ENCODE data around the gene SLC1A2.

SLC1A2 gene

DNA sequence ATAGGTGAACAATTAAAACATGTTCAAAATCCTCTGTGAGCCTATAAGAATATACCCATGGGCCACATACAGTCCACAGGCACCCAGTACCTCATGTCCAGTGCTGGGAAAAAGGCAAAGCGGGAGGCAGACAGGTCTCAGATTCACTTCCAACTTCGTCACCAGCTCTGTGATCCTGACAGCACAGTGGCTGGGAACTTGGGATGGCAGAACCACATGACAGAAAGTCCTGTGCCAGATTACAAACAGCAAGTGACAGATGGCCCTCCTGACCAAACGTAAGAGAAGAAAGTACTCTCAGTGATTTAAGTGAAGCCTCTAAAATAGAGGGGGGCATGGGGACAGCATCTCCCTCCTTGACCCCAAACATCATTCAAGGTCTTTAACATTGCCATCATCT, 5.8 kb downstream of the SLC1A2 start:
- H3K27ac ChIP-seq (ENCODE audit: low read depth, low read length) = no peak overlapping the region
- H3K36me3 ChIP-seq (ENCODE audit: control insufficient read depth, insufficient read depth, low read length) = no peaks in the 10 kb centered on the region
- H3K27me3 ChIP-seq (ENCODE audit: control insufficient read depth, insufficient read depth, low read length) = peaks cover 48% of the 10 kb centered on the region
- no peaks in the 10 kb centered on the region for H3K4me1 ChIP-seq (ENCODE audit: control insufficient read depth, insufficient read depth, low read length)
- no peak overlapping the region for H3K4me3 ChIP-seq (ENCODE audit: low read depth, low read length)
- no peaks in the 10 kb centered on the region for H3K9me3 ChIP-seq (ENCODE audit: control insufficient read depth, insufficient read depth, low read depth, low read length)
- H3K9ac ChIP-seq (ENCODE audit: low read length) = no peak overlapping the region

DNA sequence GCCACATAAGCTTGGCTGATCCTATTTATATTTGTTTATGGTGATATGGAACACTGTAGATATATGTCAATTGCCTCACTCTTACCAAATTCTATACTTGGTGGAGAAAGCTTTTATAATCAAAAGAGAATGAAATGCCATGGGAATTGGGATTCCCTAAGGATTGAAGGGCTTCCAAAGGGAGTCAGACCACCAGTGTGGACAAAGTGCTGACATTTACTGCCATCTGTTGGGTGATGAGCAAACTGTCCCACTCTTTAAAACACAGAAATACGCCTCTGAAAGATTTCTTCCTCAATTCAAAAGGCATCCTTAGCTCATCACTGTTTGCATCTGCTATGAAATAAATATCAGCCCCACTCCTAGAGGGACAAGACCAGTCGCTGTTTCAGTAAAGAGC, 7.1 kb downstream of the SLC1A2 start:
- Histone ChIP-seq H3K9me3 (ENCODE audit: control insufficient read depth, insufficient read depth, low read depth, low read length) (no peaks in the 10 kb centered on the region), H3K27me3 (ENCODE audit: control insufficient read depth, insufficient read depth, low read length) (peaks cover 35% of the 10 kb centered on the region), H3K4me1 (ENCODE audit: control insufficient read depth, insufficient read depth, low read length) (no peaks in the 10 kb centered on the region), H3K9ac (ENCODE audit: low read length) (no peak overlapping the region), H3K4me3 (ENCODE audit: low read depth, low read length) (no peak overlapping the region), H3K36me3 (ENCODE audit: control insufficient read depth, insufficient read depth, low read length) (no peaks in the 10 kb centered on the region), H3K27ac (ENCODE audit: low read depth, low read length) (no peak overlapping the region)

DNA sequence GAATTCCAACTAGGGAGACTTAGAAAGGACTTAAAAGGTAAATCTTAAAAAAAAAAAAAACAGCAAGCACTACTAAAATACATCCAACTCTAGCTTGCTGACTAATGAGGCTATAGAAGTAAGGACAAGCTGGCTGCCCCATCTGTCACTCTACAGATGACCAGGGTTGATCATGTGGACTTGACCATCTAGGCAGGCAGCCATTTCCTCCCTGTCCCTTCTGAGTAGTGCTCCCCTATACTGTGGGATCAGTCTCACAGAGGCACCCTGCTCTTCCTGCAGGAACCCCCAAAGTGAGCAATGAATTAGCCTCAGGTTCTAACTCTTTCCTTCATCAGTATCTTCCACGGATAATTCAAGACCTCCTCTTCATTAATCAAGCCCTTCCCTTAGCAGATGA, 12.3 kb downstream of the SLC1A2 start:
- Histone ChIP-seq H3K27ac (ENCODE audit: low read depth, low read length) (no peak overlapping the region), H3K9me3 (ENCODE audit: control insufficient read depth, insufficient read depth, low read depth, low read length) (no peaks in the 10 kb centered on the region), H3K36me3 (ENCODE audit: control insufficient read depth, insufficient read depth, low read length) (no peaks in the 10 kb centered on the region), H3K4me1 (ENCODE audit: control insufficient read depth, insufficient read depth, low read length) (peaks cover 8% of the 10 kb centered on the region; the same call in 1 of the 2 replicates), H3K27me3 (ENCODE audit: control insufficient read depth, insufficient read depth, low read length) (no peaks in the 10 kb centered on the region), H3K4me3 (ENCODE audit: low read depth, low read length) (no peak overlapping the region), H3K9ac (ENCODE audit: low read length) (no peak overlapping the region)

DNA sequence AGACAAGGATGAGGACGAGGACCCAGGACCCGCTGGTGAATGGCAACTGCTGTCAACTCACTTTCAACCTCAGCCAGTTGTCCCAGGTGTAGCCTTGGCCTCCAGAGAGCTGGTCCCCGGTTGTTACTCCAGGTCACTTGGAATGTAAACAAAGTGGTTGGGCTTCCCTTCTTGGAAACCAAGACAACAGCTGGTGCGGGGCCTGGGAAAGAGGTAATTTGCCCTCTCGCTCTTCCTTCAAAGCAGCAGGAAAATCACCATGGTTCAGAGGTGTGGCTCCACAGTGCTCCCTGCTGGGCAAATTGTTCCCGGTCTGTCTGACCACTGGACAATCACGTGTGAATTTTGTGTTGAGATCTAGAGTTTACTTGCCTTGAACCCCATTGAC, 15.0 kb downstream of the SLC1A2 start:
- no peaks in the 10 kb centered on the region; the same call in 1 of the 2 replicates for H3K9me3 ChIP-seq (ENCODE audit: control insufficient read depth, insufficient read depth, low read depth, low read length)
- no peaks in the 10 kb centered on the region for H3K36me3 ChIP-seq (ENCODE audit: control insufficient read depth, insufficient read depth, low read length)
- peaks cover 8% of the 10 kb centered on the region; the same call in 1 of the 2 replicates for H3K4me1 ChIP-seq (ENCODE audit: control insufficient read depth, insufficient read depth, low read length)
- H3K4me3 ChIP-seq (ENCODE audit: low read depth, low read length) = no peak overlapping the region
- no peak overlapping the region for H3K9ac ChIP-seq (ENCODE audit: low read length)
- no peaks in the 10 kb centered on the region for H3K27me3 ChIP-seq (ENCODE audit: control insufficient read depth, insufficient read depth, low read length)
- H3K27ac ChIP-seq (ENCODE audit: low read depth, low read length) = no peak overlapping the region

DNA sequence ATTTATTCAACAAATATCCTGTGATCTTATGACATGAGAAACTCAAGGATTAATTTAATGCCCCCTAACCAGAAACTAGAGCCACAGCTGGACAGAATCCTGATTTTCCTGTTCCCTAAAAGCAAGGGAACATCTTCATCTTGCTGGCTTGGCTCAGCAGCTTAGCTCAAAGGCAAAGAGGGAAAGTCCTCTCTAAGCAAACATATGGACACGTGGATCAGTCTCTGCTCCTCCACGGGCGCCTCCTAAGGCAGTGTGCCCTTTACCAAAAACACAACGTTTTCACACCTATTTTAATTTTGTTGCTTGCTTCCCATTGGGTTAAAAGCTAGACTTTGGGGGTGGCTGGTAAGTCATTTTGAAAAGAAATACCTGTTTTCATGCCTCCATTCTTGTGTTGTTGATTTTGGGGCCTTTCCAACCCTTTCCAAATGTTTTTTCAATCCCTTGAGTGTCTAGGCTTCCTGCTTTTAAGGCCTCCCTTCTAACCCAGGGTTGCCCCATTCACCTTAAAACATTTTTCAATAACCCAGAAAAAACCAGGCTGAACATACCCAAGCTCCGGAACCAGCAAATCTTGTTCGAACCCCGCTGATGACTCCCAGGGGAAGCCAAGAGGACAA, 15.5 kb downstream of the SLC1A2 start:
- Histone ChIP-seq H3K9ac (ENCODE audit: low read length) (no peak overlapping the region), H3K9me3 (ENCODE audit: control insufficient read depth, insufficient read depth, low read depth, low read length) (no peaks in the 10 kb centered on the region; the same call in 1 of the 2 replicates), H3K36me3 (ENCODE audit: control insufficient read depth, insufficient read depth, low read length) (no peaks in the 10 kb centered on the region), H3K27me3 (ENCODE audit: control insufficient read depth, insufficient read depth, low read length) (no peaks in the 10 kb centered on the region), H3K4me1 (ENCODE audit: control insufficient read depth, insufficient read depth, low read length) (peaks cover 8% of the 10 kb centered on the region; the same call in 1 of the 2 replicates), H3K27ac (ENCODE audit: low read depth, low read length) (no peak overlapping the region), H3K4me3 (ENCODE audit: low read depth, low read length) (no peak overlapping the region)

DNA sequence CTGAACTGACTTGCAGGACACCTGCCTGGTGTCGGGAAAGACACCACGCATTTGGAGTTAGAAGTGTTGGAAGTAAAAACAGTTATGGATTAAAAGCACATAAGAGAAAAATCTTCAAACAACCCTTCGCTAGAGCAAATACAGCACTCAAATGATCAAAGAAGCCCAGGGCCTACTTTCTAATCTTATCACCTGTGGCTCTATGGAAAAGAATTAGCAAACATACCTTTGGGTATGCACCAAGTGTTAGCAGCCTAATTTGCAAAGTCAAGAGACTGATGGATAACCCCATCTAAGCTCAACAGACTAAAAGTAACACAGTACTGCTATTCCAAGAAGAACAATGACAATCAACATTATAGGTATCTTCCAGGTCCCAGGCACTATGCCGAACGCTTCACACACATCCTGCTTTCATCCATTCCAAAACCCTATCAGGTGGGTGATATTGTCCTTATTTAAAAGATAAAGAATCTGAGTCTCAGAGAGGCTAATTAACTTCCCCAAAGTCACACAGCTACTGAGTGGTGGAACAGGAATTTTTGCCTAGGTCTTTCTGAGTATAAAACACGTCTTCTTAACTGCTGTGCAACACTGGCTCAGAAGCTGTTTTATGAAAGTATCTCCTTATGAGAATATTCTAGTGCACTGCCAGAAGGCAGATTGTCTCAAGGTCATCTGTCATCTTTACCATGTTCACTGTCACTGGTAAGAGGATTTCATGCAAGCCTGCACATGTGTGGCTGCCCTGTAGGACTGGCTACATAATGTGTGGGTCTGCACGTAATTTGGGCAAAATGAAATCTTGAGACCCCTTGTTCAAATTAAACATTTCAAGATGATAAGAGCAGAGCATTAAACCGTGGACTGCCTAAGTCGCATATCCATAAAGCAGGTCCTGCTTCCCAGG, 16.4 kb downstream of the SLC1A2 start:
- no peak overlapping the region for H3K4me3 ChIP-seq (ENCODE audit: low read depth, low read length)
- H3K4me1 ChIP-seq (ENCODE audit: control insufficient read depth, insufficient read depth, low read length) = peaks cover 8% of the 10 kb centered on the region; the same call in 1 of the 2 replicates
- H3K36me3 ChIP-seq (ENCODE audit: control insufficient read depth, insufficient read depth, low read length) = no peaks in the 10 kb centered on the region
- H3K9me3 ChIP-seq (ENCODE audit: control insufficient read depth, insufficient read depth, low read depth, low read length) = no peaks in the 10 kb centered on the region; the same call in 1 of the 2 replicates
- H3K27me3 ChIP-seq (ENCODE audit: control insufficient read depth, insufficient read depth, low read length) = no peaks in the 10 kb centered on the region
- H3K27ac ChIP-seq (ENCODE audit: low read depth, low read length) = no peak overlapping the region
- no peak overlapping the region for H3K9ac ChIP-seq (ENCODE audit: low read length)

DNA sequence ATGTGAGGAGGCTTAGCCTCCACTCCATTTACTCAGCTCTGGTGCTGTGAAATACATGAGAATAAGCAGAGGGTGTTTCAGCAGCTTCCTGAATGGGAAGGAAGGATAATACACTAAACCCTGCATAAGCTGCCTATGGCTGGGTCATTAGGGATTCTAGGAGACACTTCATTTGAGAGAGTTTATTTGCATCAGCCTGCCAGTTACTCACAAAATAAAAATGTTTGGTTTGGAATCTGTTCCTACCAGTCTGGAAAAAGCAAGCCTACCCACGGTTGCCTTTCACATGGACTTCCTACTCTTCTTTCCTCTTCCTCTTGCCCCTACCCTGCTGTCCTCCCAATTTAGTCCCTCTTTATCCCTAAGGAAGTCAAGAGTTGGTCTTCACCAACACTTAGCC, 20.5 kb downstream of the SLC1A2 start:
- Histone ChIP-seq H3K27ac (ENCODE audit: low read depth, low read length) (no peak overlapping the region), H3K36me3 (ENCODE audit: control insufficient read depth, insufficient read depth, low read length) (no peaks in the 10 kb centered on the region), H3K9me3 (ENCODE audit: control insufficient read depth, insufficient read depth, low read depth, low read length) (no peaks in the 10 kb centered on the region; the same call in 1 of the 2 replicates), H3K4me3 (ENCODE audit: low read depth, low read length) (no peak overlapping the region), H3K4me1 (ENCODE audit: control insufficient read depth, insufficient read depth, low read length) (no peaks in the 10 kb centered on the region), H3K27me3 (ENCODE audit: control insufficient read depth, insufficient read depth, low read length) (no peaks in the 10 kb centered on the region), H3K9ac (ENCODE audit: low read length) (no peak overlapping the region)

DNA sequence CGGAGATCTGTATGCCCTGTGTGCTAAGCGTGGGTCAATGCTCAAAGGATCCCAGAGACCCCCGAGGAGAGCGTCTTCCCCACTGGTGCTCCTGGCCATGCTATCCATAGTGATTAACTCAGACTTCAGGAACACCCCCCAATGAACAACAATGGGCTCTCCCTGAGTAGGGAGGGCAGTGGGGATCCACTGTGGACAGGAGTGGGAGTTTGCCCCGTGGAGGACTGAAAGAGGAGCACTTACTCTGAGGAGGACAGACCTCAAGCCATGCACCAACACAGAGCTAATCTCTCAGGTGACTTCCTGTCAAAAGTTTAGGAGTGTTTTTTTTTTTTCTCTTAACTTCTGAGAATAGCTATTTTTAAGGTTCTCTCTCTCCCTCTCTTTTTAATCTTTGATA, 24.4 kb downstream of the SLC1A2 start:
- no peak overlapping the region for H3K9ac ChIP-seq (ENCODE audit: low read length)

DNA sequence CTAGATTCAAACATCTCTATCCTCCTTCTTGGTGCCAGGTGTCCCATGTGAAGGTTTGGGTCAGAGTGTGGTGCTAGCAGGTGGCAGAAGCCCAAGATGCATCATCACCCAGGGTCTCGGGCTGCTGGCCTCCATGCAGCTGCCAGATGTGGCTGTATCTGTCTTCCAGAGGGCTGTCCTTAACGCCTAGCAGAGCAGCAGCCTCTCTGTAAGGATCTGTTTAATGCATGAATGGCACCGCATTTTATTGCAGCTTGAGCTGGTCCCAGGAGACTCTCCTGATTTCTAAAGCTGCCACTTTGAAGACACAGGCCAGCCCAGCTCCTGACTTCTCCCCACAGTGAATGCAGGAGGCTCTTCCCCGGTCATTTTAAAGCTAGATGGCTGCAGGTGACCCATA, 26.3 kb downstream of the SLC1A2 start:
- H3K27ac ChIP-seq (ENCODE audit: low read depth, low read length) = no peak overlapping the region
- H3K36me3 ChIP-seq (ENCODE audit: control insufficient read depth, insufficient read depth, low read length) = no peaks in the 10 kb centered on the region
- H3K9me3 ChIP-seq (ENCODE audit: control insufficient read depth, insufficient read depth, low read depth, low read length) = no peaks in the 10 kb centered on the region
- H3K4me3 ChIP-seq (ENCODE audit: low read depth, low read length) = no peak overlapping the region
- no peaks in the 10 kb centered on the region for H3K27me3 ChIP-seq (ENCODE audit: control insufficient read depth, insufficient read depth, low read length)
- H3K4me1 ChIP-seq (ENCODE audit: control insufficient read depth, insufficient read depth, low read length) = peaks cover 8% of the 10 kb centered on the region
- no peak overlapping the region for H3K9ac ChIP-seq (ENCODE audit: low read length)

More for the DNA sequence above, 24.4 kb downstream of the SLC1A2 start:
- Histone ChIP-seq H3K9me3 (ENCODE audit: control insufficient read depth, insufficient read depth, low read depth, low read length) (no peaks in the 10 kb centered on the region; the same call in 1 of the 2 replicates), H3K27ac (ENCODE audit: low read depth, low read length) (no peak overlapping the region), H3K27me3 (ENCODE audit: control insufficient read depth, insufficient read depth, low read length) (no peaks in the 10 kb centered on the region), H3K4me3 (ENCODE audit: low read depth, low read length) (no peak overlapping the region), H3K36me3 (ENCODE audit: control insufficient read depth, insufficient read depth, low read length) (no peaks in the 10 kb centered on the region), H3K4me1 (ENCODE audit: control insufficient read depth, insufficient read depth, low read length) (peaks cover 8% of the 10 kb centered on the region)

DNA sequence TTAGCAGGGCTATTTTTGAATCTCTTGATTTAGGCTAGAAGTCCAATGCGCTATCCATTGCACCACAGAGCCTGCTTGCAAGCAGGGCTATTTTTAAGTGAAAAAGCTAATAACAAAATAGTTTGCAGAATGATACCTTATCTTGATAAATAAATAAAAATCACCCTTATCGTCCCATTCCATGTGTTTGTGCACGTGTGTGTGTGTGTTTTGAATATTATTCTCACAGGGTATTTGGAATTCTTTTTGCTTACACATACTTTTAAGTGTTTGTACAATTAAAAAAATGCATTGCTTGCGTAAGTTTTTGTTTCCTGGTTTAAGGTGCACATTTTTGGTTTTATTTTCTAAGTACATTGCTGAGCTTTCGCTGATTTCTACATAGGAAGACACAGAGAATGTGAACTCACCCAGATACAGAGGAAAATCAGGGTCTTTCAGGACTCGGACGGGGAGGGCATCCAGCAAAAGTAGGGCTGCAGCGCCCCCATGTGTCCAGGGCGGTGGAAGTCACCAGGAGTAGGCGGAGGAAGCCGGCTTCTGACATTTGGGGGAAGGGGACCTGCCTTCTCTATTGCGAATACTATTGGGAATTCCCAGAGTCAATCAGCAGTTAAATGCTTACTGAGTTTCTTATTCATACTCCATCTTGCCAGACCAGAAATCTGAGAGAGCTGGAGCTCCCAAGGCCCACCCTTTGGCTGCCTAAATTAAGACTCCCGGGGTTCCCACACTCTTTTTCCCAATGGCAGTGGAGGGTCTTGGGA, 27.3 kb downstream of the SLC1A2 start:
- Histone ChIP-seq H3K36me3 (ENCODE audit: control insufficient read depth, insufficient read depth, low read length) (no peaks in the 10 kb centered on the region), H3K27ac (ENCODE audit: low read depth, low read length) (no peak overlapping the region), H3K27me3 (ENCODE audit: control insufficient read depth, insufficient read depth, low read length) (no peaks in the 10 kb centered on the region), H3K4me3 (ENCODE audit: low read depth, low read length) (no peak overlapping the region), H3K9me3 (ENCODE audit: control insufficient read depth, insufficient read depth, low read depth, low read length) (no peaks in the 10 kb centered on the region), H3K4me1 (ENCODE audit: control insufficient read depth, insufficient read depth, low read length) (peaks cover 8% of the 10 kb centered on the region), H3K9ac (ENCODE audit: low read length) (no peak overlapping the region)

Data from HUES6 (cell line).